ENCODE measurements around the gene MBD4. TPM values are rescaled to one million over a fixed set of nuclear protein-coding genes. Genes with fewer than 3 reads are reported as not detected.

MBD4 gene
- total RNA-seq, 2 experiments from 2014 or later, result 62.0 to 63.9 TPM

GRCh38 chr3:129425213-129425612 lies 14.5 kb downstream of the MBD4 start:
- peaks cover 22% of the 10 kb centered on the region for H3K4me1 Mint-ChIP-seq (ENCODE audit: low read depth)
- H3K4me3 ChIP-seq (ENCODE audit: low read length), result no peak overlapping the region
- no peaks in the 10 kb centered on the region for H3K27me3 Mint-ChIP-seq
- peaks cover 7% of the 10 kb centered on the region for H3K36me3 ChIP-seq (ENCODE audit: insufficient read depth, low read length)
- peaks cover 3% of the 10 kb centered on the region for H3K9me3 Mint-ChIP-seq
- H3K36me3 Mint-ChIP-seq (ENCODE audit: low read depth), result peaks cover 8% of the 10 kb centered on the region
- no peak overlapping the region for H3K4me3 Mint-ChIP-seq
- H3K27ac Mint-ChIP-seq, result no peak overlapping the region
- DNase-seq, result no peak
- H3K9me3 ChIP-seq (ENCODE audit: control insufficient read depth in 1 of 2, insufficient read depth in 1 of 2, low read length in 2 of 2), result no peaks in the 10 kb centered on the region
- intact Hi-C loops (cut with DNase I, micrococcal nuclease), result no loop called here
- CTCF ChIA-PET, result no interaction called here
- POLR2A ChIA-PET, result no interaction called here
- peaks cover 15% of the 10 kb centered on the region for H3K4me1 ChIP-seq (ENCODE audit: insufficient read depth, low read length)
- TF ChIP-seq, protein P1, sequence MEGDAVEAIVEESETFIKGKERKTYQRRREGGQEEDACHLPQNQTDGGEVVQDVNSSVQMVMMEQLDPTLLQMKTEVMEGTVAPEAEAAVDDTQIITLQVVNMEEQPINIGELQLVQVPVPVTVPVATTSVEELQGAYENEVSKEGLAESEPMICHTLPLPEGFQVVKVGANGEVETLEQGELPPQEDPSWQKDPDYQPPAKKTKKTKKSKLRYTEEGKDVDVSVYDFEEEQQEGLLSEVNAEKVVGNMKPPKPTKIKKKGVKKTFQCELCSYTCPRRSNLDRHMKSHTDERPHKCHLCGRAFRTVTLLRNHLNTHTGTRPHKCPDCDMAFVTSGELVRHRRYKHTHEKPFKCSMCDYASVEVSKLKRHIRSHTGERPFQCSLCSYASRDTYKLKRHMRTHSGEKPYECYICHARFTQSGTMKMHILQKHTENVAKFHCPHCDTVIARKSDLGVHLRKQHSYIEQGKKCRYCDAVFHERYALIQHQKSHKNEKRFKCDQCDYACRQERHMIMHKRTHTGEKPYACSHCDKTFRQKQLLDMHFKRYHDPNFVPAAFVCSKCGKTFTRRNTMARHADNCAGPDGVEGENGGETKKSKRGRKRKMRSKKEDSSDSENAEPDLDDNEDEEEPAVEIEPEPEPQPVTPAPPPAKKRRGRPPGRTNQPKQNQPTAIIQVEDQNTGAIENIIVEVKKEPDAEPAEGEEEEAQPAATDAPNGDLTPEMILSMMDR (IDR thresholded peaks at IDR 0.05), result no peak
- no peak for ATAC-seq (ENCODE audit: poor library complexity)
- no peak overlapping the region for H3K27ac ChIP-seq (ENCODE audit: low read depth in 1 of 2, low read length in 2 of 2)
- H3K27me3 ChIP-seq (ENCODE audit: control insufficient read depth in 1 of 2, insufficient read depth in 2 of 2, low read length in 2 of 2), result no peaks in the 10 kb centered on the region

GRCh38 chr3:129424185-129424841 lies 15.4 kb downstream of the MBD4 start:
- TF ChIP-seq, protein P1 (IDR thresholded peaks at IDR 0.05), result no peak
- ATAC-seq (ENCODE audit: poor library complexity) (no peak), DNase-seq (peak in 2 of 14 experiments; percentile 28 to 37)
- Histone ChIP-seq H3K27me3 (ENCODE audit: control insufficient read depth in 1 of 2, insufficient read depth in 2 of 2, low read length in 2 of 2) (no peaks in the 10 kb centered on the region), H3K4me3 (ENCODE audit: low read length) (no peak overlapping the region), H3K36me3 (ENCODE audit: insufficient read depth, low read length) (peaks cover under 1% of the 10 kb centered on the region), H3K4me1 (ENCODE audit: insufficient read depth, low read length) (peaks cover 15% of the 10 kb centered on the region), H3K27ac (ENCODE audit: low read depth in 1 of 2, low read length in 2 of 2) (no peak overlapping the region), H3K9me3 (ENCODE audit: control insufficient read depth in 1 of 2, insufficient read depth in 1 of 2, low read length in 2 of 2) (no peaks in the 10 kb centered on the region)
- CTCF ChIA-PET, result no interaction called here
- H3K36me3 Mint-ChIP-seq (ENCODE audit: low read depth), result peaks cover 8% of the 10 kb centered on the region
- POLR2A ChIA-PET, result no interaction called here
- no peak overlapping the region for H3K27ac Mint-ChIP-seq
- H3K4me1 Mint-ChIP-seq (ENCODE audit: low read depth), result peaks cover 22% of the 10 kb centered on the region
- H3K27me3 Mint-ChIP-seq, result no peaks in the 10 kb centered on the region
- intact Hi-C loops (cut with DNase I, micrococcal nuclease), result no loop called here
- H3K4me3 Mint-ChIP-seq, result no peak overlapping the region
- H3K9me3 Mint-ChIP-seq, result peaks cover 3% of the 10 kb centered on the region

DNA sequence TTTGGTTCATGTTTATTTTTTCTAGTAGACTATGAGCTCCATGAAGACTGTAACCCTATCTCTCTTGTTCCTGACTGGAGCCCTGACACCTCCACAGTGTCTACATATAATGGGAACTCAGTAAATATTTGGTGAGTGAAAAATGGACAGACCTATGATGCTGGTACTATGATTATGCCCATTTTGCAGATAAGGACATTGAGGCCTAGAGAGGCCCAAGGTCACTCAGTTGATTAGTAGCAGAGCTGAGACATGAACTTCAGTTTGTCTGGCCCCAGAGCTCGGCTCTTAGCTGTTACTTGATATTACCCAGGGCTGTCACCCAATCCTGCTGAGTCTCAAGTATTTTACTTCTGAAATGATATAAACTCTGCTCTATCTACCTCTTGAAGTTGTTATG lies 16.9 kb downstream of the MBD4 start:
- POLR2A ChIA-PET, result interaction anchor here (0.7 to 1.2 kb wide), 2 partner anchors 10 to 1793 kb away, joined by 3 read pairs; no protein-coding TSS in a partner anchor
- Histone ChIP-seq H3K36me3 (ENCODE audit: insufficient read depth, low read length) (no peaks in the 10 kb centered on the region), H3K27me3 (ENCODE audit: control insufficient read depth in 1 of 2, insufficient read depth in 2 of 2, low read length in 2 of 2) (no peaks in the 10 kb centered on the region), H3K4me3 (ENCODE audit: low read length) (no peak overlapping the region), H3K9me3 (ENCODE audit: control insufficient read depth in 1 of 2, insufficient read depth in 1 of 2, low read length in 2 of 2) (no peaks in the 10 kb centered on the region), H3K4me1 (ENCODE audit: insufficient read depth, low read length) (peaks cover 4% of the 10 kb centered on the region), H3K27ac (ENCODE audit: low read depth in 1 of 2, low read length in 2 of 2) (no peak overlapping the region)
- TF ChIP-seq, protein P1 (IDR thresholded peaks at IDR 0.05), result no peak
- intact Hi-C loops (cut with DNase I, micrococcal nuclease), result no loop called here
- CTCF ChIA-PET, result interaction anchor here (0.6 to 1.2 kb wide), 2 partner anchors 17 to 39 kb away, joined by 3 read pairs; no protein-coding TSS in a partner anchor
- Mint-ChIP-seq H3K4me3 (no peak overlapping the region), H3K9me3 (peaks cover 3% of the 10 kb centered on the region), H3K27me3 (no peaks in the 10 kb centered on the region), H3K4me1 (ENCODE audit: low read depth) (peaks cover 9% of the 10 kb centered on the region), H3K27ac (no peak overlapping the region), H3K36me3 (ENCODE audit: low read depth) (no peaks in the 10 kb centered on the region)
- DNase-seq, result no peak
- ATAC-seq (ENCODE audit: poor library complexity), result no peak

All from CD4-positive, alpha-beta T cell (primary cell).